H1 (cell line): ENCODE results near the gene WASF3. TPM values are rescaled to one million over a fixed set of nuclear protein-coding genes. Genes with fewer than 3 reads are reported as not detected.

Experiments used
- CTCF ChIA-PET: fragments of 300-600 bp; sonication (Branson Sonifier 250); formaldehyde crosslinking; loops from one replicate; lab custom pipeline; 2021; ENCODE audit not compliant: partially characterized antibody; lab: Charles Lee
- POLR2A ChIA-PET: fragments of 300-600 bp; sonication (Branson Sonifier 250); formaldehyde crosslinking; loops from one replicate; lab custom pipeline; 2021; ENCODE audit warnings: inconsistent platforms; ENCODE audit not compliant: partially characterized antibody; lab: Charles Lee
- DNase-seq, 2 experiments: peaks; one replicate each; pipeline versions ENCODE4 v3.0.0 to v3.0.0-alpha.2; 2010 to 2022; ENCODE audit warnings: low spot score in 2 of 2, low read depth in 1 of 2, mixed read lengths in 1 of 2
- FAIRE-seq: peaks from 2 replicates; lab custom pipeline; 2011; peaks lifted over from hg19 to GRCh38; lab: Jason Lieb, UNC
- H2AFZ ChIP-seq: 2 replicates; pipeline ENCODE4 v1.8.1; 2012; ENCODE audit warnings: low read length, inconsistent platforms
- H2AK5ac ChIP-seq: 2 replicates; pipeline ENCODE4 v1.6.1; 2013; ENCODE audit warnings: low read depth, low read length
- H2BK120ac ChIP-seq: replicated peaks from 2 replicates; pipeline ENCODE3; 2013; ENCODE audit warnings: low read depth, low read length, inconsistent platforms
- H2BK12ac ChIP-seq: 2 replicates; pipeline ENCODE4 v1.6.1; 2013; ENCODE audit warnings: low read depth, low read length
- H2BK15ac ChIP-seq: 2 replicates; pipeline ENCODE4 v1.6.1; 2013; ENCODE audit warnings: low read length
- H2BK20ac ChIP-seq: 2 replicates; pipeline ENCODE4 v1.6.1; 2013; ENCODE audit warnings: low read length
- H2BK5ac ChIP-seq: 2 replicates; pipeline ENCODE4 v1.6.1; 2013; ENCODE audit warnings: low read depth, low read length
- H3K14ac ChIP-seq: 2 replicates; pipeline ENCODE4 v1.6.1; 2013; ENCODE audit warnings: inconsistent platforms; ENCODE audit not compliant: insufficient read length
- H3K18ac ChIP-seq: 2 replicates; pipeline ENCODE4 v1.6.1; 2013; ENCODE audit warnings: low read length; ENCODE audit errors: extremely low read depth
- H3K23ac ChIP-seq: 2 replicates; pipeline ENCODE4 v1.6.1; 2013; ENCODE audit warnings: inconsistent platforms; ENCODE audit not compliant: insufficient read length
- H3K23me2 ChIP-seq: 2 replicates; pipeline ENCODE4 v1.6.1; 2013; ENCODE audit warnings: low read depth, low read length
- H3K27ac ChIP-seq: 2 replicates; pipeline ENCODE4 v1.6.1; 2011; ENCODE audit warnings: low read depth, low read length, inconsistent platforms
- H3K27me3 ChIP-seq, 4 experiments: replicated peaks in 1 of 4; 1 replicate in 1 of 4; 2 replicates in 3 of 4; pipeline versions ENCODE4 v1.6.1 to v1.8.1; 2011 to 2013; ENCODE audit warnings: low read length in 3 of 4, mild to moderate bottlenecking in 3 of 4, inconsistent platforms in 2 of 4, mixed read lengths in 2 of 4, moderate library complexity in 1 of 4; ENCODE audit not compliant: control insufficient read depth in 3 of 4, insufficient read depth in 3 of 4; ENCODE audit errors: extremely low read depth in 1 of 4
- H3K36me3 ChIP-seq, 4 experiments: 2 replicates each; pipeline versions ENCODE4 v1.6.1 to v1.8.1; 2011 to 2013; ENCODE audit warnings: mild to moderate bottlenecking in 4 of 4, low read length in 3 of 4, moderate library complexity in 2 of 4, control low read depth in 1 of 4, inconsistent platforms in 1 of 4; ENCODE audit not compliant: insufficient read depth in 4 of 4, control insufficient read depth in 2 of 4
- H3K4ac ChIP-seq: replicated peaks from 2 replicates; pipeline ENCODE3; 2013; ENCODE audit warnings: low read length, low read depth, mixed read lengths, inconsistent platforms; ENCODE audit not compliant: insufficient read length
- H3K4me1 ChIP-seq, 4 experiments: replicated peaks in 1 of 4; 1 replicate in 1 of 4; 2 replicates in 3 of 4; pipeline versions ENCODE4 v1.6.1 to v1.8.1; 2011 to 2013; ENCODE audit warnings: low read length in 3 of 4, inconsistent platforms in 2 of 4, mixed read lengths in 1 of 4; ENCODE audit not compliant: insufficient read depth in 4 of 4, control insufficient read depth in 3 of 4
- H3K4me2 ChIP-seq, 2 experiments: 2 replicates each; pipeline versions ENCODE4 v1.6.1 to v1.8.1; 2011 to 2013; ENCODE audit warnings: low read depth in 2 of 2, low read length in 2 of 2, control low read depth in 1 of 2, inconsistent platforms in 1 of 2, mild to moderate bottlenecking in 1 of 2; ENCODE audit not compliant: insufficient read depth in 1 of 2
- H3K4me3 ChIP-seq, 4 experiments: fragments of 200-600, 300-600 bp in 1 of 4; sonication (generic), shearing (Covaris generic), sonication (Bioruptor Twin) in 1 of 4; 2 replicates each; pipeline versions ENCODE4 v1.5.1 to v1.8.1; 2011 to 2016; ENCODE audit warnings: low read length in 4 of 4, low read depth in 3 of 4, control low read depth in 2 of 4, inconsistent platforms in 2 of 4, mild to moderate bottlenecking in 2 of 4, mixed read lengths in 1 of 4, moderate library complexity in 1 of 4; ENCODE audit not compliant: insufficient read depth in 2 of 4; ENCODE audit errors: extremely low read depth in 1 of 4
- H3K56ac ChIP-seq: replicated peaks from 2 replicates; pipeline ENCODE3; 2013; ENCODE audit warnings: low read depth, mild to moderate bottlenecking, mixed read lengths, low read length, inconsistent platforms; ENCODE audit not compliant: insufficient read length
- H3K79me1 ChIP-seq: 2 replicates; pipeline ENCODE4 v1.6.1; 2013; ENCODE audit warnings: low read depth, low read length, control low read depth
- H3K79me2 ChIP-seq, 2 experiments: 2 replicates each; pipeline versions ENCODE4 v1.6.1 to v1.8.1; 2012 to 2013; ENCODE audit warnings: low read length in 2 of 2, mild to moderate bottlenecking in 2 of 2, inconsistent platforms in 1 of 2; ENCODE audit not compliant: insufficient read depth in 2 of 2, control insufficient read depth in 1 of 2
- H3K9ac ChIP-seq, 4 experiments: replicated peaks in 1 of 4; 1 replicate in 1 of 4; 2 replicates in 3 of 4; pipeline versions ENCODE4 v1.6.1 to v1.8.1; 2011 to 2013; ENCODE audit warnings: low read depth in 3 of 4, low read length in 3 of 4, control low read depth in 2 of 4, mild to moderate bottlenecking in 2 of 4, moderate library complexity in 2 of 4, inconsistent platforms in 1 of 4; ENCODE audit errors: extremely low read depth in 1 of 4
- H3K9me3 ChIP-seq, 2 experiments: 2 replicates each; pipeline versions ENCODE4 v1.6.1 to v1.8.1; 2012 to 2013; ENCODE audit warnings: mild to moderate bottlenecking in 2 of 2, moderate library complexity in 2 of 2, control low read depth in 1 of 2, inconsistent platforms in 1 of 2, low read depth in 1 of 2, low read length in 1 of 2, mixed read lengths in 1 of 2; ENCODE audit not compliant: insufficient read depth in 2 of 2
- H4K20me1 ChIP-seq, 2 experiments: replicated peaks in 1 of 2; 2 replicates each; pipeline versions ENCODE3 to v1.8.1; 2011 to 2013; ENCODE audit warnings: inconsistent platforms in 2 of 2, low read length in 2 of 2, mild to moderate bottlenecking in 1 of 2; ENCODE audit not compliant: insufficient read depth in 2 of 2, control insufficient read depth in 1 of 2
- H4K5ac ChIP-seq: 2 replicates; pipeline ENCODE4 v1.6.1; 2013; ENCODE audit warnings: low read length, low read depth, mixed read lengths, inconsistent platforms; ENCODE audit not compliant: insufficient read length
- H4K8ac ChIP-seq: 2 replicates; pipeline ENCODE4 v1.8.0; 2013; ENCODE audit warnings: mild to moderate bottlenecking, moderate library complexity, low read length, inconsistent platforms; ENCODE audit not compliant: insufficient read depth; ENCODE audit errors: extremely low read depth
- H4K91ac ChIP-seq: replicated peaks from 2 replicates; pipeline ENCODE3; 2013; ENCODE audit warnings: low read length, mixed read lengths, inconsistent platforms; ENCODE audit not compliant: insufficient read length
- BACH1 ChIP-seq: IDR thresholded peaks from 2 replicates; pipeline ENCODE4 v1.6.1; 2012; ENCODE audit warnings: low read length, improper control_type of control experiment
- BRCA1 ChIP-seq: IDR thresholded peaks from 2 replicates; pipeline ENCODE4 v1.6.1; 2012; ENCODE audit warnings: low read depth, low read length, improper control_type of control experiment
- CBX5 ChIP-seq: fragments of 300-800, 300-1000 bp; sonication (generic); IDR thresholded peaks from 2 replicates; pipeline ENCODE4 v1.7.1; 2016; ENCODE audit warnings: antibody characterized with exemption, low read length, low read depth
- CHD2 ChIP-seq: IDR thresholded peaks from 2 replicates; pipeline ENCODE4 v1.6.1; 2012; ENCODE audit warnings: low read length, improper control_type of control experiment
- CREB1 ChIP-seq: IDR thresholded peaks from 2 replicates; pipeline ENCODE4 v1.6.1; 2012; ENCODE audit warnings: inconsistent platforms
- JUND ChIP-seq: IDR thresholded peaks from 2 replicates; pipeline ENCODE4 v1.6.1; 2011; ENCODE audit warnings: mild to moderate bottlenecking, improper control_type of control experiment, low read length
- KDM1A ChIP-seq: fragments of 200-600, 300-600 bp; sonication (generic); IDR thresholded peaks from 2 replicates; pipeline ENCODE4 v1.7.1; 2016; ENCODE audit warnings: mild to moderate bottlenecking, low read length, borderline replicate concordance
- KDM5A ChIP-seq: fragments of 200-600 bp; IDR thresholded peaks from 2 replicates; pipeline ENCODE4 v1.7.1; 2012; ENCODE audit warnings: mild to moderate bottlenecking, low read length, inconsistent platforms, mixed read lengths
- NANOG ChIP-seq: IDR thresholded peaks from 2 replicates; pipeline ENCODE4 v1.6.1; 2011; ENCODE audit warnings: low read length, low read depth, mild to moderate bottlenecking, inconsistent platforms; ENCODE audit not compliant: insufficient read depth, poor library complexity, severe bottlenecking
- RBBP5 ChIP-seq: IDR thresholded peaks from 2 replicates; pipeline ENCODE4 v1.7.1; 2012; ENCODE audit warnings: low read depth, mild to moderate bottlenecking, inconsistent platforms, low read length, moderate library complexity, borderline replicate concordance
- SAP30 ChIP-seq: fragments of 300-600 bp; sonication (generic); IDR thresholded peaks from 2 replicates; pipeline ENCODE4 v1.7.1; 2012; ENCODE audit warnings: low read length, moderate library complexity, mild to moderate bottlenecking, inconsistent platforms; ENCODE audit not compliant: insufficient read depth, insufficient replicate concordance
- SIX5 ChIP-seq: IDR thresholded peaks from 2 replicates; pipeline ENCODE4 v1.6.1; 2011; ENCODE audit warnings: mild to moderate bottlenecking, low read depth, low read length
- TAF1 ChIP-seq: IDR thresholded peaks from 2 replicates; pipeline ENCODE4 v1.6.1; 2011; ENCODE audit warnings: mild to moderate bottlenecking, low read depth, low read length
- WGBS, 2 experiments: shearing (Covaris generic) in 1 of 2; methylation state at CpG; one replicate each; pipeline versions ENCODE4 v1.1.6 to v1.1.7; 2013 to 2015; ENCODE audit warnings: low lambda C conversion rate in 2 of 2, mixed read lengths in 2 of 2, inconsistent platforms in 1 of 2, low coverage in 1 of 2, missing lambda C conversion rate in 1 of 2; ENCODE audit not compliant: insufficient replicate concordance in 2 of 2, insufficient coverage in 1 of 2, insufficient read length in 1 of 2; ENCODE audit errors: extremely low coverage in 1 of 2, missing lambda C conversion rate in 1 of 2; 5-methylcytosine and 5-hydroxymethylcytosine counted together
- polyA plus RNA-seq, 7 experiments: library from polyadenylated mRNA; depleted of rRNA in 3 of 7; stranded (reverse) in 5 of 7; unstranded in 2 of 7; fragments of >200 nt in 5 of 7; fragments of 200-250 nt in 2 of 7; gene quantifications; 1 replicate in 5 of 7; 2 replicates in 1 of 7; 4 replicates in 1 of 7; pipeline versions ENCODE4 v1.2.1 to v1.2.3, GENCODE V29; 2011 to 2013; ENCODE audit warnings: missing spikeins in 2 of 7, mixed read lengths in 2 of 7
- total RNA-seq: library from RNA; stranded (reverse); fragmentation: NEBNext Ultra II Directional; extraction: Animal tissue kit (Norgen Biotek cat#: 25700); gene quantifications from 2 replicates; pipeline ENCODE4 v1.2.1, GENCODE V29; 2021

Gene WASF3
- total and polyA plus RNA-seq, 2 of the 8 experiments (the other 6 are each of a cell fraction or from before 2014, with no cell fraction given), result 18.7 to 39.8 TPM

DNA sequence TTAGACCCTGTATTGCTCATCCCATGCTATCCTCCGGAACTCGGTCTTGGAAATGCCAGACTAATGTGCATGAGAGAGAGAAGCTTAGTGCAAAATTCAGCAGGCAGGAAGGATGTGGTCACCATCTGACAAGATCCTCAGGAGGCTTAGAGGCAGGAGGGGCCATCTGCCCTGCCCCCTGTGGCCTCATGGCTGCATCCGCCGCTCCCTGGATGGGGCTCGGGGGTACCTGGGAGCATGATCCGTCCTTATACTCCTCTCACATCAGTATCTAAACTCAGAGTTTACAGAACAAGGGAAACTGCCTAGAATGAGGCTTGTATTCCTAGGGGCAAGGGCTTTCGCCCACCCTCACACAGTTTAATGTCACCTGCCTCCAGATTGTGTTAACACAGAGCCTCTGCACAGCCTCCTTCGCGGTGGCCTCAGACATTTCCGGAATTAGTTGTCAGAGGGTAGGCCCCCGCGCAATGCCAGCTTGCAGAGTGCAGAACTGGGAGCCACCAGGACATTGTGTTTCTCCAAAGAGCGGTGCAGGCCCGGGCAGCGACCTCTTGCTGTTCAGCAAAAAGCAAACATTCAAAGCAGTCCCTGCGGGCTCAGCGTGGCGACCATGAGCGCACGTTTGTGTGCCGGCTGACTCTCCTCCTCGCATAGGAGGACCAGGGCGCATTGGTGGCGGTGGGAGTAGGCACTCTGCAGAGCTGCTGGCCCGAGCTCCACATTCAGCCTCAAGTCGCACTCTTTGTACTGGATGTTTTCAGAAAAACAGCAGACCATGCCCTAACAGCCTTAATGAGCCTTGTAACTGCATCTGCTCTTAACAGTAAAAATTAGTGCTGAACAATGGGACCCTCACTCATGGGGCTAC is 164.0 kb downstream of the WASF3 start:
- 90% methylated on average over 26 of the region's 26 CpGs; no CpG with 5 or more reads in 1 of the 2 experiments for WGBS, 2 experiments
- DNase-seq (no peak), FAIRE-seq (no peak)
- H2BK15ac ChIP-seq, result no peak overlapping the region
- no peak overlapping the region for H2BK120ac ChIP-seq
- H2BK20ac ChIP-seq, result no peak overlapping the region
- H3K27me3 ChIP-seq, result no peaks in the 10 kb centered on the region
- no peak overlapping the region for H2BK12ac ChIP-seq
- no peak overlapping the region for H3K14ac ChIP-seq
- H3K4me2 ChIP-seq, result no peak overlapping the region
- no peak overlapping the region; a peak in 1 of 8 replicates for H3K4me3 ChIP-seq
- no peak overlapping the region for H2BK5ac ChIP-seq
- H2AK5ac ChIP-seq, result no peak overlapping the region
- no peak overlapping the region for H4K91ac ChIP-seq
- H3K36me3 ChIP-seq, result no peaks in the 10 kb centered on the region; a peak in 1 of 8 replicates
- no peak overlapping the region for H3K9ac ChIP-seq
- no peak overlapping the region for H3K56ac ChIP-seq
- H3K23me2 ChIP-seq, result 0 out of 2 replicates have a peak, but pooled peaks cover 2% of the 10 kb centered on the region
- peaks cover 0 to 6% of the 10 kb centered on the region in 2 experiments; a peak in 1 of 4 replicates for H3K9me3 ChIP-seq
- no peaks in the 10 kb centered on the region for H3K79me1 ChIP-seq
- H3K23ac ChIP-seq, result no peak overlapping the region
- no peak overlapping the region for H3K4ac ChIP-seq
- H2AFZ ChIP-seq, result peak overlapping the region; percentile 18; the same call in 1 of the 2 replicates
- H4K8ac ChIP-seq, result peak overlapping the region; percentile 73; the same call in 1 of the 2 replicates
- POLR2A ChIA-PET, result no interaction called here
- no peaks in the 10 kb centered on the region for H3K4me1 ChIP-seq
- no peaks in the 10 kb centered on the region for H3K79me2 ChIP-seq
- no peak overlapping the region for H3K27ac ChIP-seq
- CTCF ChIA-PET, result interaction anchor here (1.3 to 5.8 kb wide), 4 partner anchors 15 to 209 kb away, joined by 3 to 38 read pairs (median 5); no protein-coding TSS in a partner anchor
- H4K20me1 ChIP-seq, result no peaks in the 10 kb centered on the region
- no peak overlapping the region for H4K5ac ChIP-seq
- no peak overlapping the region for H3K18ac ChIP-seq
- TF ChIP-seq KDM5A (no peak), JUND (no peak), SIX5 (no peak), SAP30 (no peak), BRCA1 (no peak), CHD2 (no peak), CBX5 (no peak), TAF1 (no peak), KDM1A (no peak), BACH1 (no peak), NANOG (no peak), RBBP5 (no peak), CREB1 (no peak)
